Measurements from ENCODE around the gene RHOT1.

RHOT1 gene

GRCh38 chr17:32269377-32269776 lies 127.1 kb downstream of the RHOT1 start:
- no peak for DNase-seq (ENCODE audit: low read depth)

GRCh38 chr17:32271844-32272243 lies 129.5 kb downstream of the RHOT1 start:
- no peak for DNase-seq (ENCODE audit: low read depth)

GRCh38 chr17:32274101-32274500 lies 131.8 kb downstream of the RHOT1 start:
- no peak for DNase-seq (ENCODE audit: low read depth)

- no peak for DNase-seq (ENCODE audit: low read depth)
Observed at GRCh38 chr17:32274643-32275042, 132.3 kb downstream of the RHOT1 start.
